Measurements from ENCODE around the gene MPDZ.

The MPDZ gene

GRCh38 chr9:13215791-13216554 is 63.5 kb downstream of the MPDZ start:
- no peak for TF ChIP-seq POLR2AphosphoS5 (IDR thresholded peaks at IDR 0.05; ENCODE audit: low read depth)
- TF ChIP-seq REST (IDR thresholded peaks at IDR 0.05; ENCODE audit: insufficient replicate concordance, low read depth) = no peak
- TF ChIP-seq SPI1 (IDR thresholded peaks at IDR 0.05; ENCODE audit: borderline replicate concordance, low read depth) = no peak
- no peak for TF ChIP-seq GABPA (IDR thresholded peaks at IDR 0.05; ENCODE audit: low read depth)
- TF ChIP-seq CTCF (IDR thresholded peaks at IDR 0.05; ENCODE audit: insufficient read depth, low read length) = no peak
- DNase-seq (ENCODE audit: low read depth in 1 of 2, low spot score in 1 of 2) = no peak
- H3K27ac ChIP-seq (replicated peaks) = no peak overlapping the region
- H3K27me3 ChIP-seq (ENCODE audit: insufficient read depth, poor library complexity, severe bottlenecking) = no peaks in the 10 kb centered on the region
- no peak overlapping the region for H3K4me3 ChIP-seq (replicated peaks; ENCODE audit: insufficient read depth, low read length)

- Histone ChIP-seq H3K4me3 (replicated peaks; ENCODE audit: insufficient read depth, low read length) (no peak overlapping the region), H3K27ac (replicated peaks) (no peak overlapping the region), H3K27me3 (ENCODE audit: insufficient read depth, poor library complexity, severe bottlenecking) (no peaks in the 10 kb centered on the region)
- DNase-seq (ENCODE audit: low read depth in 1 of 2, low spot score in 1 of 2) = no peak
- TF ChIP-seq SPI1 (IDR thresholded peaks at IDR 0.05; ENCODE audit: borderline replicate concordance, low read depth) (no peak), POLR2AphosphoS5 (IDR thresholded peaks at IDR 0.05; ENCODE audit: low read depth) (no peak), GABPA (IDR thresholded peaks at IDR 0.05; ENCODE audit: low read depth) (no peak), CTCF (IDR thresholded peaks at IDR 0.05; ENCODE audit: insufficient read depth, low read length) (no peak), REST (IDR thresholded peaks at IDR 0.05; ENCODE audit: insufficient replicate concordance, low read depth) (no peak)
Observed at GRCh38 chr9:13213998-13214397, 65.5 kb downstream of the MPDZ start.

GRCh38 chr9:13213337-13213736 is 66.2 kb downstream of the MPDZ start:
- Histone ChIP-seq H3K27ac (replicated peaks) (no peak overlapping the region), H3K4me3 (replicated peaks; ENCODE audit: insufficient read depth, low read length) (no peak overlapping the region), H3K27me3 (ENCODE audit: insufficient read depth, poor library complexity, severe bottlenecking) (no peaks in the 10 kb centered on the region)
- TF ChIP-seq POLR2AphosphoS5 (IDR thresholded peaks at IDR 0.05; ENCODE audit: low read depth) (no peak), GABPA (IDR thresholded peaks at IDR 0.05; ENCODE audit: low read depth) (no peak), REST (IDR thresholded peaks at IDR 0.05; ENCODE audit: insufficient replicate concordance, low read depth) (no peak), CTCF (IDR thresholded peaks at IDR 0.05; ENCODE audit: insufficient read depth, low read length) (no peak), SPI1 (IDR thresholded peaks at IDR 0.05; ENCODE audit: borderline replicate concordance, low read depth) (no peak)
- DNase-seq (ENCODE audit: low read depth in 1 of 2, low spot score in 1 of 2) = no peak

All from HL-60 (cell line).